C4-2B (cell line): ENCODE measurements around the gene ARMC9.

Experiments used
- H3K27ac ChIP-seq: fragments of 450-650 bp; 2 replicates; pipeline ENCODE4 v1.5.1; 2017
- CTCF ChIP-seq: fragments of 450-650 bp; conservative IDR thresholded peaks from 2 replicates; pipeline ENCODE4 v1.5.1; 2017; ENCODE audit warnings: mild to moderate bottlenecking
- ZFX ChIP-seq: fragments of 450-650 bp; IDR thresholded peaks from 2 replicates; pipeline ENCODE4 v1.6.1; 2017

Gene ARMC9

GRCh38 chr2:231384970-231385369 lies 186.5 kb downstream of the ARMC9 start:
- no peak overlapping the region for H3K27ac ChIP-seq
- TF ChIP-seq ZFX (no peak), CTCF (no peak)

- H3K27ac ChIP-seq = no peak overlapping the region
- TF ChIP-seq CTCF (no peak), ZFX (no peak)
These were observed 187.0 kb downstream of the ARMC9 start for GRCh38 chr2:231385429-231385828.

GRCh38 chr2:231386446-231386845 lies 188.0 kb downstream of the ARMC9 start:
- no peak overlapping the region for H3K27ac ChIP-seq

GRCh38 chr2:231387904-231388724 lies 189.7 kb downstream of the ARMC9 start:
- TF ChIP-seq ZFX = no peak
- H3K27ac ChIP-seq = no peak overlapping the region

More at GRCh38 chr2:231386446-231386845, 188.0 kb downstream of the ARMC9 start:
- TF ChIP-seq ZFX = no peak
- TF ChIP-seq CTCF = no peak

GRCh38 chr2:231388725-231389346 lies 190.4 kb downstream of the ARMC9 start:
- TF ChIP-seq ZFX = no peak
- TF ChIP-seq CTCF = no peak
- H3K27ac ChIP-seq = no peak overlapping the region

- no peak overlapping the region for H3K27ac ChIP-seq
- no peak for TF ChIP-seq CTCF
- TF ChIP-seq ZFX = no peak
These were observed 192.2 kb downstream of the ARMC9 start for GRCh38 chr2:231390667-231391066.

- TF ChIP-seq ZFX = no peak
- no peak for TF ChIP-seq CTCF
- H3K27ac ChIP-seq = no peak overlapping the region
These were observed 193.6 kb downstream of the ARMC9 start for GRCh38 chr2:231391981-231392380.
